DMS114 treated with DMSO at 0.1 percent for 48 hours (cell line): ENCODE results near the gene HMX1.

Source experiments
- DNase-seq: peaks from one replicate; lab custom pipeline; 2025; ENCODE audit not compliant: unreplicated experiment; lab: John Stamatoyannopoulos, UW

The HMX1 gene

DNA sequence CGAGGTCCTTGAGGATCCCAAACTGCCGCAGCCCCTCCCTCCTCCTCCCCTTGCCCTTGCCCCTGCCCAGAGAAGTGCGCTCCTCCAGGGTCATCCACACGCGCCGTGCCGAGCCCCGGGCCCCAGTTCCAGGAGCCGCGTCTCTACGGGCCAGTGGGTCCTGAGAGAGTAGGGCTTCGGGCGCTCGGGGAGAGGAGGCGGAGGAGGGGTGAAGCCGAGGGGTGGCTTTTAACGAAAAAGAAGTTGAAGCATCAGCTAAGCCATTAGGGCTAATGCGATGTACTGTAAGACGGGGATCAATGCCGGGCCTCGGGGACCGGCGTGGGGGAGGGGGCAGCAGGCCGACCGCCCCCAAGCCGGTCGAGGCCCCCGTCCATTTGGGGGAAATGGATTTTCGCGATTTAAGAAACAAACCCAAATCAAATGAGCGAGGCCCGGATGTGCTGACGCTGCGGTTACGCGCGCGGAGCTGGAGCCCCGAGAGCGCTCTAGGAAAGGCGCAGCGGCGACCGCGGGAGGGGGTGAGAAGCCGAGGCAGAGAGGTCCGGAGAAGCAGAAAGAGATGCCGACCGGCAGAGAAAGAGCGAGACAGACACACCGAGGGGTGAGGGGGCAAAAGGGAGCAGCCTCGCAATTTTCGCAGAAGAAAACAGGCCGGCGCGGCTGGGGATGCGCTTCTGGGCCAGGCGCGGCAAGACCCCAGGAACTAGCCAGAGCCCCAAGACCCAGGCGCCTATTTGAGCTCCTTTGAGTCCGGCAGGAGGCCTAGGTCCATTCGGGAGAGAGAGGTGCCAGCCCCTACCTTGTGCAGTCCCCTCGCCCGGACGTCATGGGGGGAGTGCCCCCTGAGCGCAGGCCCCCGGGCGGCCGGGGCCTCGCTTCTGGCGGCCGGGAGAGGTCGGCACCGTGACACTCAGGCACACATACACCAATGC lies 13.6 kb downstream of the HMX1 start:
- no peak for DNase-seq

DNA sequence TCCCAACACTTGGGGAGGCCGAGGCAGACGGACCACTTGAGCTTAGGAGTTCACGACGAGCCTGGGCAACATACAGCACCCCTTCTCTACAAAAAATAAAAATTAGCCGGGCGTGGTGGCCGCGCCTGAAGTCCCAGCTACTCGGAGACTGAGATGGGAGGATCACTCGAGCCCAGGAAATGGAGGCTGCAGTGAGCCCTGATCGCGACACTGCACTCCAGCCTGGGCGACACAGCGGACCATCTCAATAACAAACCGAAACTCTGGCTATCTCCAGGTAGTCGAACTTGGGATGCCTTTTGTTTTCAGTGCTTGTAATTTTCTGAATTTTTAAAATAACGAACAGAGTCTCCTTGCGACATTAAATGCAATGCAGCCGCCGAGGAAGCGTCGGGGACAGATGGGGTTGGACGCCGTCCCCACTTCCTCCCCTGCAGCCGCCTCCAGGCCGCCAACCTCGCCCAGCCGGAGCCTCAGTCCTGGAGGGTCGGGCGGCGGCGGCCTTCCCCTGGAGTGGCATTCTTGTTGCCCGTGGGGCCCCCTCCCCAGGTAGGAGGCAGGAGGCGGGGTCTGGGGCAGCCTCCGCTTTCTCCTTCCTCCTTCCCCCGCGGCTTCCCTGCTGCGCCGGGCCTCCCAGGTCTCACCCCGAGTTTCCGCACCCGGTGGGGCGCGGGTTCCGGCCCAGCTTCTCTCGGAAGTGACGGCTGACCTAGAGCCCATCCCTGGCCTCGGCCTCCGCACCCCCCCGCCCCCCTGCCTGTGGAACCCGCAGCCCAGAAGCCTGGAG lies 14.6 kb downstream of the HMX1 start:
- DNase-seq, result no peak

DNA sequence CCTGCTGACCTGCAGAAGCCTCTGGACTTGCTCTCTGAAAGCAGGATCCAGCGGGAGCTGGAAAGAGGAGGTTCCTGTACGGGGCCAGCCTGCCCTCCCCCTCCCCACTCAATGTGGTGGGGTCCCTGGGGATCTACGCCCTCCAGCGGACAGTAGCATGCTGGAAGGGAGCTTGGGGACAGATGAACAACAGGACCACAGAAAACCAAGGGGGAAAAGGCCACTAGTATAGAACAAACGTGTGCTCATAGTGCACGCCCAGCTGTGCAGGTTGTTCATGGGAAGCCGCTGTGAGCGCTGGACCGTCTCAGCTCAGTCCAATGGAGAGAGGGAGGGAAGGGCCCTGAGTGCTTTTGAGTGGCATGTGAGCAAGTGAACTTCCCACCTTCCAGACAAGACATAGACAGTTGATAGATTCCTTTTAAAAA lies 15.8 kb downstream of the HMX1 start:
- DNase-seq, result no peak

DNA sequence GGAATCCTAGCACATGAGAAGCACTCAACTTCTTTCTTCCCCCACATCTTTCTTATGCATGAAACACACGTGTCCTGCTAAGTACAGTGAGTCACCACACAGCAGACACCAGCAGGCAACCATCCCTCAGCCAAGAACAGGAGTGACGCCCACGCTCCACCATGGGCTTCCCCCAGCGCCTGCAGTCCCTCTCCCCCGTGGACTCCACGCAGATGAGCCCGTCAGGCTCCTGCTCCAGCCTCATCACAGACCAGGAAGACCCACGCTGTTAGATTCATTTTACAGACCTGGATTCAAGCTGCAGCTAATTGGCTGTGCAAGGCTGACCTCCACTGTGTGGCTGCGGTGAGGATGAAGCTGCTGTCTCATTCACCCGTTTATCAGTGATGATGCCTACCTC lies 16.7 kb downstream of the HMX1 start:
- DNase-seq, result no peak

DNA sequence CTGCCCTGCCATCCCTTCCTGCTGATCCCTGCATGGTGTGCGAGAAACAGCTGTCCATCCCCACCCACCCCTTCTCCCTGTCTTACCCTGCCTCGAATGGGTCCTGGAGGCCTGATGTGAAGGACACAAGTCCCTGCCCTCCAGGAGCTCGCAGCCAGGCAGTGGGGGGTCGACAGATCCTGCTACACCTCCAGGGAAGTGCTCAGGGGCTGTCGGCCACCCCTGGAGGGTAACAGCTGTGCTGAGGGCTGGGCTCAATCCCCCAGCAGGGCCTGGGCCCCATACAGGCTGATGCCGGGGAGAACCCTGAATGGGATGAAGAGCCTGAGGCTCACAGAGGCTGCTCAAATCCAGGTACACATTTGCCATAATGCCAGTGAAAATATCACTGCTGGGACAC lies 17.6 kb downstream of the HMX1 start:
- no peak for DNase-seq

DNA sequence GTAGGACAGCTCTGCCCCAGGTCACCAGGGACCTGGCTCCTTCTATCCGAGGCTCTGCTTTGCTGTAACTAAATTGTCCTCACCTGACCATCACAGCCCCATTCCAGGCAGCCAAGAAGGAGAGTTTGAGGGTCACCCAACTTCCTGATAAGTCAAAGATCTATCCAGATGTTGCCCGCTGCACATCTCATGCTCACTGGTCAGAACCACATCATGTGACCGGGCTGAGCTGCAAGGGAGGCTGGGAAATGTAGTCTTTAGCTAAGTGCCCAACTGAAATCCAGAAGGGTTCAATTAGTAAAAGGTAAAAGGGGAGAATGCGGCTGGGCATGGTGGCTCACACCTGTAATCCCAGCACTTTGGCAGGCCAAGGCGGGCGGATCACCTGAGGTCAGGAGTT lies 18.4 kb downstream of the HMX1 start:
- no peak for DNase-seq

DNA sequence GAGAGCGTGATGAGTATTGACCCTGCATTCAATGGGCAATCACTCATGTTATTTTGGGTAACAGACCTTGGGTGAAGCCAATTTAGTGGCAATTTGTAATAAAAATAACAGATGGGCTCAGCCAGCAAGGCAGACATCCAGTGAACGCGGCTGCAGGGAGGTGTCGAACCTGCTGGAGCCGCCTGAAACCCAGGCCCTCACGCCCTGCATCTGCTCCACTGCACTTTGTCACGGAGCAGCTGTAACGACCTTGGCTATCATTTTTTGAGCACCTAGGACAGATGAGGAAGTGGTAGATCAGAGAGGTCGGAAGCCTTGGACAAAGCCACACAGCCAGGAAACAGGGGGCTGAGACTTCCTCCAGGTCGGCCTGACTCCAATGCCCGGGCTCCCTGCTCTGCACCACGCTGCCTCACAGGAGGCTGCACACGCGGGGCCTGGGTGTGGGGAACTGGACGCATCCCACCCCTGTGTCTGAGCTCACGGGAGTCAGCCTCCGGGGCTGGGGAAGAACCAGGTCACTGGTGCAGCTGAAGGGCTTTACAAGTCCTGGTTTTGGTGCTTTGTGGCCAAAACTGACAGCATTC lies 19.4 kb downstream of the HMX1 start:
- no peak for DNase-seq

DNA sequence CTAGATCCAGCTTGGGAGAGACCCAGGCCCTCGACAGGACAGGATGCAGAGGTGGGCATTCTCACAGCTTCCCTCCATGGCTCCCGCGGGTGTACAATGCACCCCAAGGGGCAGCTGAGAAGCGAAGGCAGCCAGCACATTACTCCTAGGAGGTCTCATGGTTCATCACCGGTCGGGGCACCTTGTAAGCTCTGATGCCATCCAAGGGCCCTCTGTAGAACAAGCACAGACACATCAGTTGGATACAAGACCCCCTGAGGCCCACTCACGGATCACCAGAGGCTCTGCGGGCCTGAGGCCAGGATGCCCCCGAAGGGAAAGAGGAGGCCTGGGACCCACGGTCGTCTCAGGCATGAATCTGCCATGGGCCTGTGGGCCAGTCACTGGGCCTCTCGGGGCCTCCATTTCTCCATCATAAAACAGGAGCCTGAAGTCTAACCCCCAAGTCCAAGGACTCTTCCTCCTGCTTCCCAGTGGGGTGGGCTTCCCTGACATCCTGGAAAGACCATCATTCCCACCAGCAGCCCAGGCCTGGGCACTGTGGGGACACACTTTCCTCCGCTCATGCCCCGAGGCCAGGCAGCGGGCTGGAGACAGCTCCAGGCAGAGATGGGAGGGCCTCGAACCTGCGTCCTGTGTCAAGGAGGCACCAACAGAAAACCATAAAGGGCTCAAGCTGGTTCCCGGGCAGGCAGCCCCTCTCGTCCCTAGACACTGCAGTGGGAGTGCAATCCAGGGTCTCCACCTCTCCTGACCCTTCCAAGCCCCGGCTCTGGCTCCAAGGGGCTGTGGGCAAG lies 20.1 kb downstream of the HMX1 start:
- no peak for DNase-seq

DNA sequence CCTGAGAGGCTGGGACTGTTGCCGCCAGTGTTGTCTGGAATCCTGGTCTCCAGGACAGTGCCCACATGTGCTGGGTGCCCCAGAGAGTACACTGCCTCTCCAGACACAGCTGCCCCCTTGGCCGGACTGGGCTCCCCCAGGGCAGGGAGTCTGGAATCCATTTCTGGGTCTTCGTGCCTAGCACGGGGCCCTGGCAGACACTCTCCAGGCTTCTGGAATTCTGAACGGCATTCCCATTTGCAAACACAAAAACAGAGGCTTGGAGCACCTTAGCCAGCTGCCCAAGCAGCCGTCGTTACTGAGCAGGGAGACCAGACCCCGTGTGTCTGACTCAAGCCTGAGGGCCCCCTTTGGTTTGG lies 20.8 kb downstream of the HMX1 start:
- no peak for DNase-seq

DNA sequence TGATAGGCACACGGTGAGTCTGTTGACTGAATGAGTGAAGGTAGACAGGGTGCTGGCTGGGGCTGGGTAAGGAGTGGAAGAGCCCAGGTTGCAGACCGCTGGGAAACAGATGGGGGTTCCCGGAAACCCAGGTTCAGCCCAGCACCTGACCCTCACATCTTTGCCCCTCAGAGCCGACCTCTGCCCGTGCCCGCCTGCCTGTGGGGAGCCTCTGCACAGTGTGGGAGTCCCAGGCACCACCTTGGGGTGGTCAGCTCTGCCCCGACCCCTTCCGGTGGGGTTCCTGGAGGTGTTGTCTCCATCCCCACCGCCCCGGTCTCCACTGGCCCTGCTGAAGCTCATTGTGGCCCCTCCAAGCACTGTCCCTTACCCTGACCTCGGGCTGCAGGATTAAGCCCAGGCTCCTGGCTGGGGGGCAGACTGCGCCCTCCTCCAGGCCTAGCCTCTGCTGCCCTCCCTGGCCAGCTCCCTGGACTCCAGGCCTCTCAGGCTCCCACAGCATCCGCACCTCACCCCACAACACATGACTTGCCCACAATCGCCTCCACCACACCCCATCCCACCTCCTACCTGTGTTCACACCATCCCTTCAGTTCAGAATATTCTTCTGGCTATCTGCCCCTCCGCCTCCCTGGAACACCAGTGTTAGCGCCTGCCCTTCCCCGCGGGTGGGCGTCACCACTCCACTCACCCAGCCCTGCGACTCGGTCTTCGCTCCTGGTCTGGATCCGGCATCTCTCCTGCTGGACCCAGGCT lies 21.4 kb downstream of the HMX1 start:
- no peak for DNase-seq

DNA sequence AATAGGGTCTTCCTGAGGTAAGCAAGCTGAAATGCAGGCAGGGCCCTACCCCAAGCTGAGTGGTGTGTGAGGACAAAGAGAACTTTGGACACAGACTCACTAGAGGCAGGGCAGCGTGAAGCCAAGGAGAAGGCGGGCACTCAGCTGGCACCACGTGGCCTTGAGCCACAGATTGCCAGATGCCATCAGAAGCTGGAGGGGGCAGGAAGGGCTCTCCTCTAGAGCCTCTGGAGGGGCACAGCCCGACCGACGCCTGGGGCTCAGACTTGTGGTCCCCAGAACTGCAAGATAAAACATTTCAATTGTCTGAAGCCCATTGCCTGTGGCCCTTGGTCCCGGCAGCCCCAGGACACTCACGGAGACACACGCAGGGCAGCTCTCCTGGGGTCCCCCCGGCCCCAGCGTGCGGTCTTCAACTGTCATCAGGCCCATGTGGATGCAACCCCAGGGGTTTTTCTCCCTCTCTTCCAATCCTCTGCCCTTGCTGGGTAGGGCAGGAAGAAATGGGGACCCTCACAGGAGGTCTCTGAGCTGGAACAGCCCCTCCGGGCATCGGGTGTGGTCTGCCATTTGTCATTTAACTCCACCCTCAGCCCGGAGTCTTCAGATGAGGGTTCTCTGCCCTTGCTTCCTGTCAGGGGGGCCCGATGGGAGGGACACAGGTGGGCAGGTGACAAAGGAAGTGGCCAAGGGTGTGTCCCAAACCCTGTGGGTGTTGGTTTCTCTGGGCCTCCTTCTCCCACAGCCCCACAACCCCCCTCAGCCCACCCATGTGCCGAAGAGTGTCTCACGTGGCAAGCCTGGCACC lies 22.2 kb downstream of the HMX1 start:
- no peak for DNase-seq

DNA sequence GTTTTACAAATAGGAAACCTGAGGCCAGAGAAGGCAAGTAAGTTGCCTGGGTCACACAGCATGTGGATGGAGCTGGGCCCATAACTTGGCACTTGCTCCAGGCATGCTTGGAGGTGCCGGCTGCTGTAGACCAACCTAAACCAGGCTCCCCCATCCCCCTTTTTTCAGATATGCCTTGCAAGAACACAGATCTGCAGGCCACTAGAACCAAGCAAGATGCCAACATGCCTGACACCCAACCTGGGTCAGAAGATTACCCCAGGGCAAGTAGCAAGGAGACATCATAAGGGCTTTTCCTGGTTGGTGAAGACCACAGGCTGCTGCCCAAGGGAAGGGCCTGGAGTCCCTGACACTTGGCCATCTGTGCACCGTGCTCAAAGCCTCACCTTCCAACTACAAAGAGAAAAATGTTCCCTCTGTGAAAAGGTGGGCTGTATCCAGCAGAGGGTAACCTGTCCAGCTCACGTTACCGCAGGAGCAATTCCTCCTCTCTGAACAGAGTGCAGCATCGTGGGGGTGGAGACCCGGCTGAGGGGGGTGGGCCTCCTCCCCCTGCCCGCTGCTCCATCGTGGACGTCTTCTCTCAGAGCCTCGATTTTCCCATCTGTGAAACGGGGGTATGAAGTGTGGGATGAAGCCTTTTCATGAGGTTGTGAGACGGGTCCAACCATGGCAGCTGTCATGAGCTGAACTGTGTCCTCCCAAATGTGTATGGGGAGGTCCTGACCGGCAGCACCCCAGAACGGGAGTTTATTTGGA lies 23.0 kb downstream of the HMX1 start:
- DNase-seq, result no peak

DNA sequence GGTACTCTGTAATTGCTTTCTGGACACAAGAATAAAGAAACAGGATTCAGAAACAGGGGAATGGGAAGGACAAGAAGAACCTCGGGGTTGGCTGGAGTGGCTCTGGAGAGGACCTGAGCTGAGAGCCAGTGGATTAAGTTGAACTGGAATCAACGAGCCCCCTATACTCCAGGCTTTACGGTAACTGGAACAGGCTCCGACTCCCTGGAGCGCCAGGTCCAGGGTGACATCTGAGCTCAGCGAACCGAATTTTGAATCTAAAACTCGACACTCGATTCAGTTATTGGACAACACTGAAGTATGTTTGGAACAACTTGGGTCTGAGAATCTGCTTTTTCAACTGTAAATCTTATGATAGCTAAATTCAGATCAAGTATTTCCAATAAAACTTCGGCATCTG lies 23.9 kb downstream of the HMX1 start:
- no peak for DNase-seq

DNA sequence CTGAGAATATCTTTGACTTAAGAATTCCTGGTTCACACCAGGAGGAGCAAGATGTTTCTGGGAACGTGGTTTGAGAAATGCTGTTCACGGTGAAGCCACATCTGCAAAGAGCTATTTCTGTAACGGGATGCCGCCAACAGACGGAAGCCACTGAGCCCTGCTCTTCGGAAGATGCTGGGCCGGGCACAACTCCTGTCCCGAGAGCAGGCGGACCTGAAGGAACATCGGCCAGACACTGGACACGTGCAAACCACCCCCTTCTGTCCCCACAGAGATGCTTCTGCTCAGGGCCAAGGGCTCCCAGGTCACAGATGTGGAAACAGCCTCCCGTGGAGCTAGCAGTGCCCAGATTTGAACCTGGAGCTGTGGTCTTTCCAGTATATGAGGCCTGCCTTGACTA lies 24.3 kb downstream of the HMX1 start:
- no peak for DNase-seq

DNA sequence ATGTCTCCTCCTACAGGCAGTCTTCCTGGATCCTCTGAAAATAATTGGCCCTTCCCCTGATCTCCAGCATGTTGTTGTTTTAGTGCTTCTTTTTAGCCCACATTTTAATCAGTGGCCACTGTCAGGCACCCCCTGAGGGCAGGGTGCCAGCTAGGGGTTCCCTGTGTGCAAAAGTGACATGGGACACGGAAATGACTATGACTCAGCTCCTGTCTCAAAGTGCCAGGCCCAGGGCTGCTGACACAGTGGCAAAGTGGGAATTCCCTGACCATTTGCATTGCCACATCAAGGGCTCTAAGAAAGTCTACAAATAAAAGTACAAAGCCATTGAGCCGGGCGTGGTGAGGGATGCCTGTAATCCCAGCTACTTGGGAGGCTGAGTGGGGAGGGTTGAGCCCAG lies 24.8 kb downstream of the HMX1 start:
- DNase-seq, result no peak

DNA sequence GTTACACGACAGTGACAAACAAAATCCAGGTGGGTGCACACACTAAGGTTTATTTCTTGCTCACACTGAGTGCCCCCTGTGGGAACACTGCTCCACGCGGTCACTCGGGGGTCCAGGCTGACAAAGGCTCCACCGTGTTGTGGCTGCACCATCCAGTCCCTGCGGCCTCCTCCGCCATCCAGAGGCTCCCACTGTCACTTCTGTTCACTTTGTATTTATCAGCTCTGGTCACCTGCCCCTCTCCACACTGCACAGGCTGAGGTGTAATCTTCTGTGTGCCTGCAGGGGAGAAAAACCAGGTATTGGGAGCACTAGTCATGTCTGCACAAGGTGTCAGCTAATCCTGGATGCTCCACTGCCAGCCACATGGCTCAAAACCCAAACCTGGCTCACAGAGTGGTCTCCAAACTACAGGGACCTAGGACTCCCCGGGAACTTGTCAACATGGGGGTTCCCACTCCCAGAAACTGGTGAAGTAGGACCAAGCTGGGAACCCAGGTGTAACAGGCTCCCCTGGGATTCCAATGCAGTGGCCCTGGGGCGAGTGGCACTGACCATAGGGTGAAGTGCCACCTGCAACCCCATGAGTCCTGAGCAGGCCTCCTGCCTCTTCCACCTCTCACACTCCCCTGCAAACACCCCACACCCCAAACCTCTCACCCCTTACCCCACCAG lies 25.5 kb downstream of the HMX1 start:
- DNase-seq, result no peak

DNA sequence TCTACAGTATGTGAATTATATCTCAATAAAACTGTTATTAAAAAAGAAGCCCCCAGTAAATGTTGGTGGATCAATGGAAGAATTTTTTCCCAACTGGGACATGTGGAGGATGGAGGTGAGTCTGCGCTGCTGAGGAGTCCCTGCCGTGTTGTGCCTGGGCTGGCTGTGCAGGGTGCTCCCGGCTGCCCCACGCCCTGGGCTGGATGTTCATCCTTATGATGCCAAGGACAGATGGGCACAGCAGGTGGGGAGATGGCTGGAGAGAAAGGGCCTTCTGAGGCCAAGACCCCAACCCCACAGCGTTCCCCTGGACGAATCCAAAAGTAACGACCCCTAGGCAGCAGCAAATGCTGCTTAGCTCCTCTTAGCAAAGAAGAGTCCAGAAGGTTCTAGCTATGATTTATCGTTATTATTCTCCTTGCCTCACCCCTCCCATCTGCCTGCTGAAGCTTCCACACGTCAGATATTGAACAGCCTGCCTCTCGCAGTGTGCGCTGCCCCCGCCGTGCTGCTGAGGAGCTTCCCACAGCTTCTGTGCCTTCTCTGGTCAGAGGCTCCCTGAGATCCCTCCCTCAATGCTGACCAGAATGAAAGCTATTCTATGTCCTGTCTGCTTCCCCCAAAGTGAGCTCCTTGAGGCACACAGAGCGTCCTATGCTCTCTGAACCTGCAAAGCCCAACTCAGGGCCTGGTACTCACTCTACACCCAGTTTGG lies 26.5 kb downstream of the HMX1 start:
- DNase-seq, result no peak

DNA sequence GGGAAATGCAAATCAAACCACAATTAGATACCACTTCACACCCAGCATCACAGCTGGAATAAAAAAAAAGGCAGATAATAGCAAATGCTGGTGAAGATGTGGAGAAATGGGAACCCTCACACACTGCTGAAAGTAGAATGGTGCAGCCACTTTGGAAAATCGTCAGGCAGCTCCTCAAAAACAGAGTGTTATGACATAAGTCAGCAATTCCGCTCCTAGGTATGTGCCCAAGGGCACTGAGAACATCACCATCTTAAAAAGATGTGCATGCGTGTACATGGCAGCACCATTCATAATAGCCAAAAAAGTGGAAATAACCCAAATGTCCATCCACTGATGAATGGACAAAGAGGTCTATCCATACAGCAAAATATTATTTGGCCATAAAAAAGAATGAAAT lies 28.0 kb downstream of the HMX1 start:
- no peak for DNase-seq
